Activated B cell treated with CpG ODN at 0.5 μM for 24 hours (primary cell): ENCODE data around the gene NOX4. TPM values are rescaled to one million over a fixed set of nuclear protein-coding genes. Genes with fewer than 3 reads are reported as not detected.

Experiments
- ATAC-seq: fragments of 200-7000 bp; cut with Tn5 transposase; one replicate; pipeline ENCODE4 v1.10.0; 2021; ENCODE audit warnings: low read depth, mild to moderate bottlenecking, moderate library complexity
- CTCF ChIA-PET: fragments of 350-600 bp; sonication (Branson Sonifier 250); formaldehyde crosslinking; loops from one replicate; lab custom pipeline; 2021; ENCODE audit warnings: antibody characterized with exemption; lab: Charles Lee
- POLR2A ChIA-PET: fragments of 350-600 bp; sonication (Branson Sonifier 250); formaldehyde crosslinking; loops from one replicate; lab custom pipeline; 2021; ENCODE audit warnings: antibody characterized with exemption; lab: Charles Lee
- DNase-seq: peaks from one replicate; pipeline ENCODE4 v3.0.0; 2022
- H3K27ac Mint-ChIP-seq: one replicate; pipeline ENCODE4 v1.8.0; 2020; ENCODE audit warnings: mixed read lengths
- H3K27me3 Mint-ChIP-seq: one replicate; pipeline ENCODE4 v1.8.0; 2021; ENCODE audit warnings: mixed read lengths
- H3K36me3 Mint-ChIP-seq: one replicate; pipeline ENCODE4 v1.8.0; 2021; ENCODE audit warnings: low read depth, mixed read lengths
- H3K4me1 Mint-ChIP-seq: one replicate; pipeline ENCODE4 v1.8.0; 2021; ENCODE audit warnings: mixed read lengths
- H3K4me3 Mint-ChIP-seq: one replicate; pipeline ENCODE4 v1.8.0; 2020; ENCODE audit warnings: mild to moderate bottlenecking, mixed read lengths
- H3K9me3 Mint-ChIP-seq: one replicate; pipeline ENCODE4 v1.8.0; 2020; ENCODE audit warnings: mixed read lengths
- CTCF ChIP-seq: fragments of 200-600 bp; IDR thresholded peaks from one replicate; pipeline ENCODE4 v1.8.0; 2022; ENCODE audit warnings: antibody characterized with exemption, mild to moderate bottlenecking
- intact Hi-C: fragments of 100-400 bp; cut with micrococcal nuclease; formaldehyde crosslinking; loops from one replicate; pipeline ENCODE4 v1.15.1; 2024
- total RNA-seq: library from RNA; stranded (reverse); gene quantifications from 2 replicates; pipeline ENCODE4 v1.2.3, GENCODE V29; 2022

The NOX4 gene
- total RNA-seq, 1 donor from 2014 or later: not detected

DNA sequence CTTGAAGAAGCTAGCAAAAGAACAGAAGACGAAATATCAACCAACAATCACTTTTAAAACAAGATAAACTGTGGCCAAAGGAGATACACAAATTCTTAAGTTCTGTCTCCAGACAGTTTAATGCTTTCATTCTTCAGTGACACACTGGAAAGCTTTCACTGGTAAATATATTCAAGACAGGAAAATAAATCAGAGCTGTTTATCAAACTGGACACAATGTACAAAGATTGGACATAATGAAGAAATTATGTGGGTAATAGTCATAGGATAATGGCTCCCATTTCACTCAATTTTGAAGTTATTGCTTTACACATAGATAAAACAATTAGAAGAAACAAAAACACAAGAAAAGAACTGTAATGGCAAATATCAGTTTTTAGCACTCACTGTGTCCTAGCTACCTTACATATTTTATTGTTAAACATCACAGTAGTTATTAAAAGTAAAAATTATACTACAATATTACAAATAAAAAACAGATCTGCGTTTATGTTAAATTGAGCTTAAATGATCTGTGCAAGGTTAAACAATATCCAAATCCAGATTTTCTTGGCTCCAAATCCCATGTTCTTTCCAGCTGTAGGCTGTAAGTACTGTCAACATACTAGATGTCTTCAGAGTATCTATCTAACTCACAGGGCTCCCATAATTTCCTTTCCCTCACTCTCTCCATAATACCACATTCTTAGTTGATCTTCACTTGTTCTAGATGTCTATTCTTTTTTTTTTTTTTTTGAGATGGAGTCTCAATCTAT, 38.6 kb upstream of the NOX4 start:
- CTCF ChIA-PET: no interaction called here
- POLR2A ChIA-PET: no interaction called here
- peaks cover 6% of the 10 kb centered on the region for H3K9me3 Mint-ChIP-seq
- DNase-seq (no peak), ATAC-seq (no peak)
- H3K36me3 Mint-ChIP-seq: no peaks in the 10 kb centered on the region
- no peak overlapping the region for H3K4me3 Mint-ChIP-seq
- H3K4me1 Mint-ChIP-seq: no peaks in the 10 kb centered on the region
- intact Hi-C loops: no loop called here
- H3K27ac Mint-ChIP-seq: no peak overlapping the region
- no peaks in the 10 kb centered on the region for H3K27me3 Mint-ChIP-seq
- TF ChIP-seq CTCF: no peak

DNA sequence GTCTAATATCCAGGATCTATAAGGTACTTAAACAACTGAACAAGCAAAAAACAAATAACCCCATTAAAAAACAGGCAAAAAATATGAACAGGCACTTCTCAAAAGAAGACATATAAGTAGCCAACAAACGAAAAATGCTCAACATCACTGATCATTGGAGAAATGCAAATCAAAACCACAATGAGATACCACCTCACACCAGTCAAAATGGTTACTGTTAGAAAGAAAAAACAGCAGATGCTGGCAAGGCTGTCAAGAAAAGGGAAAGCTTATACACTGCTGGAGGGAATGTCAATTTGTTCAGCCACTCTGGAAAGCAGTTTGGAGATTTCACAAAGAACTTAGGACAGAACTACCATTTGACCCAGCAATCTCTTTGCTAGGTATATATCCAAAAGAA, 30.6 kb upstream of the NOX4 start:
- Mint-ChIP-seq H3K36me3 (no peaks in the 10 kb centered on the region), H3K27ac (no peak overlapping the region), H3K4me1 (no peaks in the 10 kb centered on the region), H3K4me3 (no peak overlapping the region), H3K9me3 (peaks cover 7% of the 10 kb centered on the region), H3K27me3 (no peaks in the 10 kb centered on the region)
- ChIA-PET POLR2A (no interaction called here), CTCF (no interaction called here)
- DNase-seq (no peak), ATAC-seq (no peak)
- TF ChIP-seq CTCF: no peak
- intact Hi-C loops: no loop called here

DNA sequence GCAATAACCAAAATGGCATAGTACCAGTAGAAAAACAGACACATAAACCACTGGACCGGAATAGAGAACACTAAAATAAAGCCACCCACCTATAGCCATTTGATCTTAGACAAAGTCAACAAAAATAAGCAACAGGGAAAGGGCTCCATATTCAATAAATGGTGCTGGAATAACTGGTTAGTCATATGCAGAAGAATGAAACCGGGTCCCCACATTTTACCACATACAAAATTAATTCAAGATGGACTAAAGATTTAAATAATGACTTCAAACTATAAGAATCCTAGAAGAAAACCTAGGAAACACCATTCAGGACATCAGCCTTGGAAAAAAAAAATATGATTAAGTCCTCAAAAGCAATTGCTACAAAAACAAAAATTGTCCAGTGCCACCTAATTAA, 30.1 kb upstream of the NOX4 start:
- Mint-ChIP-seq H3K27ac (no peak overlapping the region), H3K36me3 (no peaks in the 10 kb centered on the region), H3K27me3 (no peaks in the 10 kb centered on the region), H3K4me1 (no peaks in the 10 kb centered on the region), H3K4me3 (no peak overlapping the region), H3K9me3 (peaks cover 7% of the 10 kb centered on the region)
- intact Hi-C loops: no loop called here
- ATAC-seq (no peak), DNase-seq (no peak)
- no peak for TF ChIP-seq CTCF
- ChIA-PET CTCF (no interaction called here), POLR2A (no interaction called here)

DNA sequence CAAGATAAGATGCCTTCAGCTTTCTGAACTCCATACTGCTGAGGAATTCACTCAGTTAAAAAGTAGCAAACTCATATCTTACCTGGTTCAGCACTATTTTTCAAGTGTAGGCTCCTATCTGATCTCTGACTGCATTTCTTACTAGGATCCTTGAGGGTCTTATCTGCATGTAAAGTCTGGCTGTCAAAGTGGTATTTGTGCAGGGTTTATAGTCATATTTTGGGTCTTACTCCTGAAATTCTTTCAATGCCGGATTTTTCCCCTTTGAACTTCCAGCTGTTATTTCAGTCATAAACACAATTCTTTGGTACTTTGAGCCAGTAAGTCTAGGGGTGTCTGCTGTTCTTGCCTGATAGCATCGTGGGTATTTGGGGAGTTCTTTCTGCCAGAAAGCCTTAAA, 25.3 kb upstream of the NOX4 start:
- ChIA-PET POLR2A (no interaction called here), CTCF (no interaction called here)
- ATAC-seq (no peak), DNase-seq (no peak)
- no peaks in the 10 kb centered on the region for H3K36me3 Mint-ChIP-seq
- H3K27me3 Mint-ChIP-seq: no peaks in the 10 kb centered on the region
- intact Hi-C loops: no loop called here
- H3K4me3 Mint-ChIP-seq: no peak overlapping the region
- H3K9me3 Mint-ChIP-seq: peaks cover 14% of the 10 kb centered on the region
- no peak for TF ChIP-seq CTCF
- H3K27ac Mint-ChIP-seq: no peak overlapping the region
- no peaks in the 10 kb centered on the region for H3K4me1 Mint-ChIP-seq

DNA sequence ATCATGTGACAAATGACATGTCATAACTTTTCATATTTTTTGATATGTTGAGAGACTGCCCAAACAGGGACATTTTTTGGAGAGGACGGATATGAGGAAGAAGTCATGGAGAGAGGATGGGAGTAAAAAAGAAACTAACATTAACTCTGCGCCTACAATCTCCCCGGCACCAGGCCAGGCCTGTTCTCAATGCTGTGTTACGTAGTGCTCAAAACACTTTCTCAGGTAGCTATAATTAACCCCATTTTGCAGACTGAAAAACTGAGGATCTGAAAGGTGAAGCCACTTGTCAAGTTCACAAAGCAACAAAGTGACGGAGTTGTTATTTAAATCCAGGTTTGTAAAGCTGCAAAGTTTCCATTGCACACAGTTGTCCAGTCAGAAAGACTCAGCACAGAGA, 17.4 kb upstream of the NOX4 start:
- H3K36me3 Mint-ChIP-seq: no peaks in the 10 kb centered on the region
- H3K27ac Mint-ChIP-seq: no peak overlapping the region
- POLR2A ChIA-PET: no interaction called here
- TF ChIP-seq CTCF: no peak
- H3K9me3 Mint-ChIP-seq: peaks cover 9% of the 10 kb centered on the region
- intact Hi-C loops: no loop called here
- no peaks in the 10 kb centered on the region for H3K4me1 Mint-ChIP-seq
- CTCF ChIA-PET: no interaction called here
- H3K27me3 Mint-ChIP-seq: no peaks in the 10 kb centered on the region
- H3K4me3 Mint-ChIP-seq: no peak overlapping the region
- DNase-seq (no peak), ATAC-seq (no peak)
